ENCODE results near the gene TRIM71.

TRIM71 gene

GRCh38 chr3:32869513-32870047 is 51.8 kb downstream of the TRIM71 start:
- DNase-seq: no peak

GRCh38 chr3:32870373-32871095 is 52.7 kb downstream of the TRIM71 start:
- no peak for DNase-seq

GRCh38 chr3:32871273-32871672 is 53.5 kb downstream of the TRIM71 start:
- no peak for DNase-seq

- no peak for DNase-seq
These were observed 54.9 kb downstream of the TRIM71 start for GRCh38 chr3:32872487-32873382.

- DNase-seq: no peak
These were observed 55.8 kb downstream of the TRIM71 start for GRCh38 chr3:32873531-32874130.

- DNase-seq: no peak
These were observed 59.1 kb downstream of the TRIM71 start for GRCh38 chr3:32876920-32877319.

GRCh38 chr3:32877598-32877997 is 59.8 kb downstream of the TRIM71 start:
- DNase-seq: no peak

- no peak for DNase-seq
These were observed 62.4 kb downstream of the TRIM71 start for GRCh38 chr3:32880225-32880624.

GRCh38 chr3:32881624-32882023 is 63.8 kb downstream of the TRIM71 start:
- DNase-seq: no peak

GRCh38 chr3:32882189-32882588 is 64.4 kb downstream of the TRIM71 start:
- no peak for DNase-seq

- DNase-seq: no peak
These were observed 64.8 kb downstream of the TRIM71 start for GRCh38 chr3:32882603-32883025.

GRCh38 chr3:32883817-32884216 is 66.0 kb downstream of the TRIM71 start:
- DNase-seq: no peak

- no peak for DNase-seq
These were observed 66.8 kb downstream of the TRIM71 start for GRCh38 chr3:32884591-32884990.

- DNase-seq: no peak
These were observed 67.6 kb downstream of the TRIM71 start for GRCh38 chr3:32885283-32885901.

GRCh38 chr3:32886296-32886695 is 68.5 kb downstream of the TRIM71 start:
- DNase-seq: no peak

GRCh38 chr3:32886911-32887310 is 69.1 kb downstream of the TRIM71 start:
- DNase-seq: no peak

- no peak for DNase-seq
These were observed 70.9 kb downstream of the TRIM71 start for GRCh38 chr3:32888739-32889138.

- no peak for DNase-seq
These were observed 72.9 kb downstream of the TRIM71 start for GRCh38 chr3:32890420-32891276.

GRCh38 chr3:32891365-32891764 is 73.6 kb downstream of the TRIM71 start:
- DNase-seq: no peak

GRCh38 chr3:32892625-32893598 is 75.1 kb downstream of the TRIM71 start:
- DNase-seq: no peak

GRCh38 chr3:32894977-32895376 is 77.2 kb downstream of the TRIM71 start:
- no peak for DNase-seq

All from NCI-H2171 (cell line).